ENCODE results near the gene ZFAND4. TPM values are rescaled to one million over a fixed set of nuclear protein-coding genes. Genes with fewer than 3 reads are reported as not detected.
"Not testable (repeated sequence)": the region's sequence is repeated elsewhere in the genome, so short reads cannot be mapped to it uniquely, and the experiment has no call there.

Gene ZFAND4
- total RNA-seq, 1 donor from 2014 or later: 10.0 TPM

GRCh38 chr10:45596526-45596925, 76.0 kb downstream of the ZFAND4 start:
- ATAC-seq (ENCODE audit: poor library complexity): no peak
- intact Hi-C loops (cut with DNase I): no loop called here
- DNase-seq: no peak

DNA sequence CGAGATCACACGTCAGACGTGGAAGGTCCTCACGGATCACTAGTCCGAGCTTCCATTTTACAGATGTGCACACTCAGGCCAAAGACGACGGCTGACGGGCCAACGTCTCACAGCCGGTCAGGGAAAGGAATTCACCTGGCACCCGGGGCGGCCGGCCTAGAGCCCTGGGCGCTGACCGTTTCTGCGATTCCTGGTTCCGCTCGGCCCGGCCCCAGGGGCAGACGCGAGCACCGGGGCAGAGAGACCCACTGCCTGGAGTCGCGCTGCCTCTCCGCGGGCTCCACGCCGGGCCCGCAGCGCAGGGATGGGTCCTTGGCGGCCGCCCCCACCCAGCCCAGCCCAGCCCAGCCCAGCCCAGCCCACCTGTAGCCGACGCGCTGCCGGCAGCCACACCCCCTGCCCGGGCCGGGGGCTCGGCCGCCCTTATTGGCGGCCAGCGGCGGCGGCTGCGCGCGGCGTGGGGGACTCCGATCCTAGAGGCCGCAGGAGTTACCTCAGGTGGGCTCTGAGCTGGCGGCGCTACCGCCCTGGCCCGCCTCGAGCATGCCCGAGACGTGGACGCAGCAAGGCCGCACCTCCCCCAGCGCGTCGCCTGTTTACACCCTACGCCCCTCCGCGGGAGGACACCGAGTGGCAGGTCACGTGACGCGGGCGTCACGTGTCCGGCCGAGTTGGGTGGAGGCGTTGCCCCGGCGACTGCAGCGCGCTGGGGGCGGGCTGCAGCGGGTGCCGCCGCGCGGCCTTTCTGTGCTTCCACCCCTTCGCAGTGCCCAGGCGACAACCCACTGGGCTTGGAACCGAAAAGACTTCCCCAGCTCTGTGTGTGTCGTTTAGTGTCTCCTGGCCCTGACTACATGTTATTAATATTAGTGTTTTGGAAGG, 78.1 kb downstream of the ZFAND4 start:
- ATAC-seq (ENCODE audit: poor library complexity): peak; percentile 99
- intact Hi-C loops (cut with DNase I): no loop called here
- peak; percentile 96 for DNase-seq

DNA sequence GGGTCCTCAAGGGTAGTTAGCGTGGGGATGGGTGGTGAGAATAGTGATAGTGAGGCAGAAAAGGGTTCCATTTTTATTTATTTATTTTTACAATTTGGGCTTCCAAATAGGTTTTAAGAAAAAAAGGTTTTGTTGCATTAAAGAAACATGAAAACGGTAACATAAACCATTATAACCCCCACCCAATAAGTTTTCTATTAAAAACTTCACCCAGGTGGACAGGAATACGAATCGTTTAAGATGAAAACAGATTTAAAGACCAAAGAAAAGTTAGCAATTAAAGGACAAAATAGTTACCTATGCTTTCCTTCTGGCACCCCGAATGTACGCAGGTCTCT, 78.7 kb downstream of the ZFAND4 start:
- no peak for ATAC-seq (ENCODE audit: poor library complexity)
- intact Hi-C loops (cut with DNase I): no loop called here
- no peak for DNase-seq

GRCh38 chr10:45592926-45593325, 79.6 kb downstream of the ZFAND4 start:
- intact Hi-C loops (cut with DNase I): no loop called here
- ATAC-seq (ENCODE audit: poor library complexity): no peak
- DNase-seq: no peak

DNA sequence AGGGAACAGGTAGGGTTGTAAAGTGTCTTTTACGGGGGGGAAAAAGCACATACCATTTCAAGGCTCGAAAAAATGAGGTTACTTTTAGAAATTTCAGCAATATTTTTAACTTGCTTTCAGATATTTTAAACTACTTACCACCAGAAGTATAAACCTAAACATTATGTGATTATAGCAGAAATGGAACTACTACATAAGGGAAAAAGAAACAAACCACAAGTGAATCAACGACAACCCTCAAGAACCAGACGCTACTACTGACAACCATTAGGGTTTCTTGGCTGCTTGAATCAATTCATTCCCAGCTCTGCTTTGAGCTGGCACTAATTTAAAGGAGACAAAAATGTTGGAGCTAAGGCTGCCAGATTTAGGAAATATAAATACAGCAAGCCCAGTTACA, 80.1 kb downstream of the ZFAND4 start:
- intact Hi-C loops (cut with DNase I): no loop called here

DNA sequence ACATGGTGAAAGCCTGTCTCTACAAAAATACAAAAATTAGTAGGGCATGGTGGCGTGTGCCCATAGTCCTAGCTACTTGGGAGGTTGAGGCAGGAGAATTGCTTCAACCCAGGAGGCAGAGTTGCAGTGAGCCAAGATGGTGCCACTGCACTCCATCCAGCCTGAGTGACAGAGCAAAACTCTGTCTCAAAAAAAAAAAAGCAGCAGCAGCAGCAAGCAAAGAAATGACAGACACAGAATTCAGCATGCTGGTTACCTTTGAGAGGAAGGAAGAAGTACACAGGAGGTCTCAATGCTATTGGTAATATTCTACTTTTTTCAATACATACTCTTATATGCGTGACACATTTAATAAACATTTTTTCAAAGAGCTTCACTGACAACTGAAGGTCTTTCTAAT, 81.3 kb downstream of the ZFAND4 start:
- ATAC-seq (ENCODE audit: poor library complexity): no peak
- DNase-seq: no peak
- intact Hi-C loops (cut with DNase I): no loop called here

More for the DNA sequence above, 80.1 kb downstream of the ZFAND4 start:
- DNase-seq (no peak), ATAC-seq (ENCODE audit: poor library complexity) (no peak)

GRCh38 chr10:45589868-45590267, 82.7 kb downstream of the ZFAND4 start:
- intact Hi-C loops (cut with DNase I): no loop called here
- no peak for ATAC-seq (ENCODE audit: poor library complexity)
- DNase-seq: no peak

DNA sequence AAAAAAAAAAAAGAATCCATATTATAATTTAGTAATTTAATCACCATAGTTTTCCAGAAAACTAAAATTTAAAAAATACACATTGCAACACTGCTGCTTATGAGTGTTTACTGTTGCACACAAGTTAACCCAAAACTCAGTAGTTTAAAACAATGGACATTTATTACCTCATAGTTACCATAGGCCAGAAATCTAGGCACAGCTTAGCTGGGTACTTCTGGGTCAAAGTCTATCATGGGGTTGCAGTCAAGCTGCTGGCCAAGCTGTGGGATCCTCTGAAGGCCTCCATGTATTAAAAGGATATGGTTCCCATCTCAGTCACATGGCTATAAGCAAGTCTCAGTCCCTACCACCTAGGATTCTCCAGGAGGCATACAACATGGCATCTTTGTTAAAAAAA, 83.6 kb downstream of the ZFAND4 start:
- no peak for DNase-seq
- intact Hi-C loops (cut with DNase I): no loop called here
- no peak for ATAC-seq (ENCODE audit: poor library complexity)

DNA sequence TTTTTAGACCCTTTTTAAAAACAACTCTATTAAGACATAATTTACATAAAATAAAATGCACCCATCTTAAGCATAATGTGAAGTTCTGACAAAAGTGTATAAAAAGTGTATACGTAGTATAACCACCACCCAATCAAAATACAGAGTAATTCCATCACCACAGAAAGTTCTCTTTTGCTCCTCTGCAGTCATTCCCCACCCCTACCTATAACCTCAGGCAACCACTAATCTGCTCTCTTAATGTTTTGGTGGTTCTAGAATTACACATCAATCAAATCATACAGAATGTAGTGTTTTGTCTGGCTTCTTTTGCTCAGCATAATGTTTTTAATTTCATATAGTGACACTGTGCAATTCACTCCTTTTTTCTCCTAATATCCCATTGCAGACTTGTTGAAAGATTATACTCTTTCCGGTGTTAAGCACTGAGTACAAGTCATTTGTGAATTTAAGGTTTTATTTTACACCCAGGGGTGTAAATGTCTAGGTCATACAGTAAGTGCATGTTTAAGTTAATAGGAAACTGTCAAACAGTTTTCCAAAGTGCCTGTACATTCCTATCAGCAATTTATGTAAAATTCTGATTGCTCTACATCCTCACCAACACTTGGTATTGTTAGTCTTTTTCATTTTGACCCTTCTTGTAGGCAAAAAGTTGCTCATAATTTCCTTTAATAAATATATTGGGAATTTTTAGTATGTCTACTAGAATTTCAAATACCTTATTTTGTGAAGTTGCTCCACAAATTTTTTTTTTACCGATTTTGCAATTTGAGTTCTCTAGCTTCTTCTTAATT, 86.3 kb downstream of the ZFAND4 start:
- intact Hi-C loops (cut with DNase I): no loop called here
- DNase-seq (no peak), ATAC-seq (ENCODE audit: poor library complexity) (no peak)

- intact Hi-C loops (cut with DNase I): no loop called here
- ATAC-seq (ENCODE audit: poor library complexity) (no peak), DNase-seq (no peak)
Measured at GRCh38 chr10:45585131-45585530, 87.4 kb downstream of the ZFAND4 start.

DNA sequence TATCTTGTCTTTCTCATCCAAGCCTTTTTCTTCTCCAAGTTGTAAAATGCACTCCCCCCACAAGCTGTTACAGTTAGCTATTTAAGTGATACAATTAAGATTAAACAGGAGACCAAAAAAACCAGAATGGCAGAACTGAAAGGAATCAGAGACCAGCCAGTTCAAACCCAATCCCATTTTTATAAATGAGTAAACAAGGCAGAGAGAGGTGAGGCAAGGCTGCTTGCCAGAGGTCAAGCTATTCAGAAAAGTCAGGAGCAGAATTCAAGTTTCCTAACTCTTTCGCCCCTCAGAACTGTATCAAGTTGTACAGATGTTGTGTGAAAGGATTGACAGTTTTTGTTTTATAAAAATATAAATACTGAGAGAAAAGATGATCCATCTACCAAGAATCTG, 90.2 kb downstream of the ZFAND4 start:
- intact Hi-C loops (cut with DNase I): no loop called here
- DNase-seq: no peak
- ATAC-seq (ENCODE audit: poor library complexity): no peak

- DNase-seq (no peak), ATAC-seq (ENCODE audit: poor library complexity) (no peak)
- intact Hi-C loops (cut with DNase I): no loop called here
Measured at GRCh38 chr10:45581582-45582385, 90.8 kb downstream of the ZFAND4 start.

- DNase-seq (no peak), ATAC-seq (ENCODE audit: poor library complexity) (no peak)
- intact Hi-C loops (cut with DNase I): no loop called here
Measured at GRCh38 chr10:45581216-45581549, 91.4 kb downstream of the ZFAND4 start.

GRCh38 chr10:45580371-45581215, 92.0 kb downstream of the ZFAND4 start:
- ATAC-seq (ENCODE audit: poor library complexity) (peak; percentile 15), DNase-seq (no peak)
- intact Hi-C loops (cut with DNase I): no loop called here

DNA sequence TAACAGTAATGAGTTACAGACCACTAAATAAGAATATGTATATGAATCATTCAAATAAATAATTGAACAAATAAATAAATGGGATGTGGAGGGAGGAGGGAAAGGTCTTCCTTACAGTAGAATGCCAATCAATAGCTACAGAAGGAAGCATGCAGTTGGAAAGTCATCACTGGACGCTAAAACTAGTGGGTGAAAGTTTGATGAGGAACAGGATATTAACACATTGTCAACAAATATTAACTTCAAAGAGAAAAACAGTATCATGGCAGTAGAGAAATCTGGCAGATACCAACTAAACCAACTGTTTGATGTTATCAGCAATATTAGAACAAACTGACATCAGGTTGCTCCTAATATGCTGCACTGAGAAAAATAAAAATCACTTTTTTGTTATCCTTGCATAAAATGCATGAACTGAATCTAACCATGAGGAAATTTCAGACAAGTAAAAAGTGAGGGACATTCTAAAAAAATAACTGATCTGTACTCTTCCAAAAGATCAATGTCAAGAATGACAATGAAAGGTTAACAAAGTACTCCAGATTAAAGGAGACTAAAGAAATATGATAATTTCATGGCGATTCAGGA, 94.1 kb downstream of the ZFAND4 start:
- no peak for ATAC-seq (ENCODE audit: poor library complexity)
- no peak for DNase-seq
- intact Hi-C loops (cut with DNase I): no loop called here

- DNase-seq (no peak), ATAC-seq (ENCODE audit: poor library complexity) (no peak)
- intact Hi-C loops (cut with DNase I): no loop called here
Measured at GRCh38 chr10:45575966-45576597, 96.5 kb downstream of the ZFAND4 start.

DNA sequence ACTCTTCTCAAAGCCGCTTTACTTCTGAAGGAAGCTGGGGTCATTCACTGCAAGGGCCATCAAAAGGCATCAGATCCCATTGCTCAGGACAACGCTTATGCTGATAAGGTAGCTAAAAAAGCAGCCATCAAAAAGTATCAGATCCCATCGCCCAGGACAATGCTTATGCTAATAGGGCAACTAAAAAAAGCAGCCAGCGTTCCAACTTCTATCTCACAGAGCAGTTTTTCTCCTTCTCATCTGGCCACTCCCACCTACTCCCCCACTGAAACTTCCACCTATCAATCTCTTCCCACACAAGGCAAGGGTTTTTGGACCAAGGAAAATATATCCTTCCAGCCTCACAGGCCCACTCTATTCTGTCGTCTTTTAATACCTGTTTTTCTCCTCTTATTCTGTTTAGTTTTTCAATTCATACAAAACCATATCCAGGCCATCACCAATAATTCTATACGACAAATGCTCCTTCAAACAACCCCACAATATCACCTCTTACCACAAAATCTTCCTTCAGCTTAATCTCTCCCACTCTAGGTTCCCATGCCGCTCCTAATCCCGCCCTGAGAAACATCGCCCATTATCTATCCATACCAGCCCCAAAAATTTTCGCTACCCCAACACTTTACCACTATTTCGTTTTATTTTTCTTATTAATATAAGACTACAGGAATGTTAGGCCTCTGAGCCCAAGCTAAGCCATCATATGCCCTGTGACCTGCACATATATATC, 97.4 kb downstream of the ZFAND4 start:
- intact Hi-C loops (cut with DNase I); ATAC-seq (ENCODE audit: poor library complexity); DNase-seq: not testable (repeated sequence)
